Measurements from ENCODE around the gene PTPRK.

DNA sequence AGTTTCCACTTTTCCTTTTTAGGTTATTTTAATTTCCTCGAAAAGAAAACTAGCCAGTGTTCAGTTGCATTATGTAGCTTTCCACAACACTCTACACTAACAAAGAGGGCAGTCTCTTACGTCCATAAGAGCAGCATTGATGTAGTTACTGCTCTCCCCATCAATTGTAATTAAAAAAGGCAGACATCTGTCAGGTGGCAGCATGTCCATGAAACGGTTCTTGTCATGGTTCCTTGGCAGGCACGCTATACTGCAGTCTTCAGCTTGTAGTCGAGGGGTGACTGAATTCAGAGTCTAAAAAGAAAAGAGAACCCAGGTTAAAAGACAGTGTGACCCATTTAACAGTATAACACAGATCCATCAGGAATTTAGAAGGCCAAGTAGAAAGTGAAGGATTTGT is 539.4 kb downstream of the PTPRK start:
- TF ChIP-seq, protein P1, sequence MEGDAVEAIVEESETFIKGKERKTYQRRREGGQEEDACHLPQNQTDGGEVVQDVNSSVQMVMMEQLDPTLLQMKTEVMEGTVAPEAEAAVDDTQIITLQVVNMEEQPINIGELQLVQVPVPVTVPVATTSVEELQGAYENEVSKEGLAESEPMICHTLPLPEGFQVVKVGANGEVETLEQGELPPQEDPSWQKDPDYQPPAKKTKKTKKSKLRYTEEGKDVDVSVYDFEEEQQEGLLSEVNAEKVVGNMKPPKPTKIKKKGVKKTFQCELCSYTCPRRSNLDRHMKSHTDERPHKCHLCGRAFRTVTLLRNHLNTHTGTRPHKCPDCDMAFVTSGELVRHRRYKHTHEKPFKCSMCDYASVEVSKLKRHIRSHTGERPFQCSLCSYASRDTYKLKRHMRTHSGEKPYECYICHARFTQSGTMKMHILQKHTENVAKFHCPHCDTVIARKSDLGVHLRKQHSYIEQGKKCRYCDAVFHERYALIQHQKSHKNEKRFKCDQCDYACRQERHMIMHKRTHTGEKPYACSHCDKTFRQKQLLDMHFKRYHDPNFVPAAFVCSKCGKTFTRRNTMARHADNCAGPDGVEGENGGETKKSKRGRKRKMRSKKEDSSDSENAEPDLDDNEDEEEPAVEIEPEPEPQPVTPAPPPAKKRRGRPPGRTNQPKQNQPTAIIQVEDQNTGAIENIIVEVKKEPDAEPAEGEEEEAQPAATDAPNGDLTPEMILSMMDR (IDR thresholded peaks at IDR 0.05), result no peak
- TF ChIP-seq POLR2A (IDR thresholded peaks at IDR 0.05), result no peak
